Measurements from ENCODE around the gene SHC1. TPM values are rescaled to one million over a fixed set of nuclear protein-coding genes. Genes with fewer than 3 reads are reported as not detected.

SHC1 gene
- total RNA-seq, 2 experiments from 2014 or later = 69.6 to 72.4 TPM

DNA sequence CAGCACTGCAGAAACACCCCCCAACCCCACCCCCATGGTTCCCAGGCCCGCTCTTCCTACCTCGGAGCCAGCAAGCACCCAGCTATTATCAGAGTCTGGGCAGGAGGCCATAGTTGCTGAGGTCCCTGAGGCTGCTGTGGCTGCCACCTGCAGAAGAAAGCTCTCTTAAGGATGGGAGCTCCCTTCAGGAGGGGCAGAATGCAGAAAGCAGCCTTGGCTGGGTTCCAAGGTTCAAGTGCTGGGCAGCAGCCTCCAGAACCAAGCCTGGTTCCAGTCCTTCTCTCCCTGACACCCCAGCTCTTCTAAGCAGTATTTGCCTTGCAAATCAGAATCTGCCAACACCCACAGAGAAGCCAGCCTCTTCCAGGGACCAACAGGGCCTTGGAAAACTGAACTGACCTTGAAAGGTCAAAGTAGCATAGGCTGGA is 16.9 kb downstream of the SHC1 start:
- Mint-ChIP-seq H3K9me3 (ENCODE audit: insufficient read depth) (no peaks in the 10 kb centered on the region), H3K27ac (peak overlapping the region; percentile 96), H3K4me3 (peak overlapping the region; percentile 16), H3K4me1 (ENCODE audit: low read depth) (peaks cover 77% of the 10 kb centered on the region), H3K36me3 (ENCODE audit: low read depth) (peaks cover 39% of the 10 kb centered on the region), H3K27me3 (ENCODE audit: low read depth) (no peaks in the 10 kb centered on the region)
- ChIA-PET CTCF (interaction anchor here (1.3 to 6.1 kb wide), 7 partner anchors 46 to 162 kb away, joined by 4 to 51 read pairs (median 9); no protein-coding TSS in a partner anchor), POLR2A (interaction anchor here (0.9 to 6.2 kb wide), 5 partner anchors 16 to 100 kb away, joined by 3 to 77 read pairs (median 8); partner anchors contain the start of genes CKS1B, FLAD1 and PMVK)
- ATAC-seq = no peak
- no peak for DNase-seq

- peaks cover 73% of the 10 kb centered on the region for H3K4me1 Mint-ChIP-seq (ENCODE audit: low read depth)
- ATAC-seq = no peak
Measured at GRCh38 chr1:154952664-154953063, 17.9 kb downstream of the SHC1 start.

GRCh38 chr1:154951901-154952657 is 18.5 kb downstream of the SHC1 start:
- DNase-seq (peak; percentile 76), ATAC-seq (peak; percentile 28)
- ChIA-PET POLR2A (interaction anchor here (0.8 to 6.2 kb wide), 5 partner anchors 9 to 361 kb away, joined by 3 to 77 read pairs (median 6); partner anchors contain the start of genes CKS1B, PMVK and PYGO2), CTCF (interaction anchor here (0.7 to 6.1 kb wide), 14 partner anchors 9 to 161 kb away, joined by 3 to 51 read pairs (median 4); partner anchors contain the start of genes ADAM15, FLAD1 and PYGO2)
- peaks cover 35% of the 10 kb centered on the region for H3K36me3 Mint-ChIP-seq (ENCODE audit: low read depth)
- H3K27ac Mint-ChIP-seq = peak overlapping the region; percentile 96
- H3K4me1 Mint-ChIP-seq (ENCODE audit: low read depth) = peaks cover 69% of the 10 kb centered on the region
- no peaks in the 10 kb centered on the region for H3K9me3 Mint-ChIP-seq (ENCODE audit: insufficient read depth)
- H3K4me3 Mint-ChIP-seq = peak overlapping the region; percentile 79
- no peaks in the 10 kb centered on the region for H3K27me3 Mint-ChIP-seq (ENCODE audit: low read depth)

More at GRCh38 chr1:154952664-154953063, 17.9 kb downstream of the SHC1 start:
- no peaks in the 10 kb centered on the region for H3K27me3 Mint-ChIP-seq (ENCODE audit: low read depth)
- peaks cover 35% of the 10 kb centered on the region for H3K36me3 Mint-ChIP-seq (ENCODE audit: low read depth)
- ChIA-PET POLR2A (interaction anchor here (0.9 to 6.2 kb wide), 5 partner anchors 9 to 101 kb away, joined by 3 to 77 read pairs (median 6); partner anchors contain the start of genes CKS1B, FLAD1, PMVK and PYGO2), CTCF (interaction anchor here (1.0 to 6.1 kb wide), 9 partner anchors 9 to 161 kb away, joined by 3 to 51 read pairs (median 5); partner anchors contain the start of gene PYGO2)
- peak overlapping the region; percentile 96 for H3K27ac Mint-ChIP-seq
- H3K4me3 Mint-ChIP-seq = peak overlapping the region; percentile 79
- no peaks in the 10 kb centered on the region for H3K9me3 Mint-ChIP-seq (ENCODE audit: insufficient read depth)
- no peak for DNase-seq

DNA sequence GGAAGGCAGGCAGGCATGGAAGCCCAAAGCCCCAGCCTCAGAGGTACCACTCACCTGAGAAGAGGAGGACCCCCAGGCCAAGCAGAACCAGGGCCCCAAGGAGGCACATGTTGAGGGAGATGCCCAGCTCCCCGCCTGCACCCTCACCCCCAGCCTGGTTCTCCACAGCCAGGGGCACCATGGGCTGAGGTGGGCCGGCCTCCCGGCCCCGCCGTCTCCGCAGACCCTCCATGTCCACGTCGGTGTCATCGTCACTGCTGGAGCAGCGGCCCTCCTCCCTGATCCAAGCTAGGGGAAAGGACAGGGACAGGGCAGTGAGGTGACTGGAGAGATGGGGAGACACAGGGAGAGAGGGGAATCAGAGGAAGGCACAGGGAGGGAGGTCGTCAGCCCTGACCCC is 22.5 kb downstream of the SHC1 start:
- Mint-ChIP-seq H3K9me3 (ENCODE audit: insufficient read depth) (no peaks in the 10 kb centered on the region), H3K4me1 (ENCODE audit: low read depth) (peaks cover 47% of the 10 kb centered on the region), H3K27me3 (ENCODE audit: low read depth) (no peaks in the 10 kb centered on the region), H3K27ac (no peak overlapping the region), H3K4me3 (no peak overlapping the region), H3K36me3 (ENCODE audit: low read depth) (peaks cover 34% of the 10 kb centered on the region)
- POLR2A ChIA-PET = interaction anchor here (0.6 to 1.3 kb wide), 5 partner anchors 8 to 26 kb away, joined by 3 to 4 read pairs (median 3); partner anchors contain the start of gene PYGO2
- DNase-seq = no peak
- CTCF ChIA-PET = no interaction called here
- no peak for ATAC-seq

- ChIA-PET CTCF (interaction anchor here (0.9 to 1.1 kb wide), 4 partner anchors 53 to 465 kb away, joined by 3 to 4 read pairs (median 3); no protein-coding TSS in a partner anchor), POLR2A (interaction anchor here (1.7 to 2.6 kb wide), 2 partner anchors 10 to 28 kb away, joined by 8 read pairs; partner anchors contain the start of genes CKS1B and PMVK)
- ATAC-seq (no peak), DNase-seq (no peak)
- Mint-ChIP-seq H3K27ac (peak overlapping the region; percentile 61), H3K9me3 (ENCODE audit: insufficient read depth) (no peaks in the 10 kb centered on the region), H3K27me3 (ENCODE audit: low read depth) (no peaks in the 10 kb centered on the region), H3K4me3 (no peak overlapping the region), H3K4me1 (ENCODE audit: low read depth) (peaks cover 47% of the 10 kb centered on the region), H3K36me3 (ENCODE audit: low read depth) (peaks cover 24% of the 10 kb centered on the region)
Measured at GRCh38 chr1:154945962-154946850, 24.3 kb downstream of the SHC1 start.

DNA sequence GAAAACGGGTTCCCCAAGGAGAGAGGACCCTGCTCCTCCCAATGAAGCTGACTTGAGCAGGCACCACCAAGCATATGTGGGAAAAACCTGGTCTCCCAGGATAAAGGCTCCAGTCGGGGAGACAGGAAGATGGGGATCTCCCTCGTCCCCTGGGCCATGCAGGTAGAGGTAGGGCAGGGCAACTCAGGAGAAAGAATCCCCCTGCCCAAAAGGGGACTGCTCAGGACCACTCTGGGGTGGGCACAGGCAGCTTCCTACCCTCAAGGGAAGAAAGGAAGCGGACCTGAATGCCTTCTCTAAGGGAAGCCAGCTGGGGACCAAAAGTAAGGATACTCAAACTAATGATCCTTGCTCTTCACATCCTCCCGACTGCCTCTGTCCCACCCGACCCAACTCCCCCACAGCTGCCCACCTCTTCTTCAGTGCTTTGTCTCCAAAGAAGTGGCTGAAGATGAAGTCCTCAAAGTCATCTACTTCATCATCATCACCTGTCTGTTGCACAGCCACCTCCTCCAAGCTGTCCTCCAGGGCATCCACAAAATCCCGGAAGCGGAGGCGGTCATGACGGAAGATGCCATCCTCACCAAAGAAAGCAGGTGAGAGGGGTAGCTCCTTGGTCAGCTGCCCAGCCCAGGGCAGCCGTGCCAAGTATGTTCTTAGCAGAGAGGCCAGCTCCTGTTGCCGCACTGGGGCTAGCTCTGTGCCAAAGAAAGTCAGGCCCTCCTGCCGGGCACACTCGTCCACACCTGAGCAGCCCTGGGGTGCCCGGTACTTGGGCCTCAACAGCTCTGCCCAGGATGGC is 25.2 kb downstream of the SHC1 start:
- Mint-ChIP-seq H3K27ac (no peak overlapping the region), H3K36me3 (ENCODE audit: low read depth) (peaks cover 18% of the 10 kb centered on the region), H3K27me3 (ENCODE audit: low read depth) (no peaks in the 10 kb centered on the region), H3K4me3 (no peak overlapping the region), H3K4me1 (ENCODE audit: low read depth) (peaks cover 48% of the 10 kb centered on the region), H3K9me3 (ENCODE audit: insufficient read depth) (no peaks in the 10 kb centered on the region)
- ChIA-PET CTCF (interaction anchor here (0.9 to 1.7 kb wide), 9 partner anchors 20 to 464 kb away, joined by 3 to 10 read pairs (median 3); no protein-coding TSS in a partner anchor), POLR2A (interaction anchor here (1.7 to 2.6 kb wide), 2 partner anchors 9 to 29 kb away, joined by 8 read pairs; partner anchors contain the start of genes CKS1B and PMVK)
- no peak for ATAC-seq
- no peak for DNase-seq

- ChIA-PET POLR2A (interaction anchor here (1.0 to 2.6 kb wide), 3 partner anchors 8 to 207 kb away, joined by 3 to 8 read pairs (median 8); partner anchors contain the start of genes CKS1B and PMVK), CTCF (interaction anchor here (0.9 to 1.7 kb wide), 18 partner anchors 17 to 289 kb away, joined by 3 to 10 read pairs (median 4); partner anchors contain the start of genes CKS1B and FLAD1)
- no peak for ATAC-seq
- Mint-ChIP-seq H3K9me3 (ENCODE audit: insufficient read depth) (no peaks in the 10 kb centered on the region), H3K27me3 (ENCODE audit: low read depth) (no peaks in the 10 kb centered on the region), H3K4me3 (no peak overlapping the region), H3K27ac (peak overlapping the region; percentile 91), H3K4me1 (ENCODE audit: low read depth) (peaks cover 53% of the 10 kb centered on the region), H3K36me3 (ENCODE audit: low read depth) (peaks cover 17% of the 10 kb centered on the region)
- DNase-seq = no peak
Measured at GRCh38 chr1:154944401-154945159, 26.0 kb downstream of the SHC1 start.

- Mint-ChIP-seq H3K4me3 (peak overlapping the region; percentile 10), H3K27ac (peak overlapping the region; percentile 91), H3K27me3 (ENCODE audit: low read depth) (no peaks in the 10 kb centered on the region), H3K36me3 (ENCODE audit: low read depth) (peaks cover 12% of the 10 kb centered on the region), H3K4me1 (ENCODE audit: low read depth) (peaks cover 55% of the 10 kb centered on the region), H3K9me3 (ENCODE audit: insufficient read depth) (no peaks in the 10 kb centered on the region)
- CTCF ChIA-PET = interaction anchor here (0.9 to 1.7 kb wide), 16 partner anchors 16 to 74 kb away, joined by 3 to 10 read pairs (median 4); partner anchors contain the start of genes CKS1B and FLAD1
- DNase-seq (peak; percentile 58), ATAC-seq (peak; percentile 17)
- POLR2A ChIA-PET = interaction anchor here (1.0 to 2.6 kb wide), 3 partner anchors 16 to 206 kb away, joined by 3 to 8 read pairs (median 3); partner anchors contain the start of gene CKS1B
Measured at GRCh38 chr1:154943649-154944400, 26.7 kb downstream of the SHC1 start.

DNA sequence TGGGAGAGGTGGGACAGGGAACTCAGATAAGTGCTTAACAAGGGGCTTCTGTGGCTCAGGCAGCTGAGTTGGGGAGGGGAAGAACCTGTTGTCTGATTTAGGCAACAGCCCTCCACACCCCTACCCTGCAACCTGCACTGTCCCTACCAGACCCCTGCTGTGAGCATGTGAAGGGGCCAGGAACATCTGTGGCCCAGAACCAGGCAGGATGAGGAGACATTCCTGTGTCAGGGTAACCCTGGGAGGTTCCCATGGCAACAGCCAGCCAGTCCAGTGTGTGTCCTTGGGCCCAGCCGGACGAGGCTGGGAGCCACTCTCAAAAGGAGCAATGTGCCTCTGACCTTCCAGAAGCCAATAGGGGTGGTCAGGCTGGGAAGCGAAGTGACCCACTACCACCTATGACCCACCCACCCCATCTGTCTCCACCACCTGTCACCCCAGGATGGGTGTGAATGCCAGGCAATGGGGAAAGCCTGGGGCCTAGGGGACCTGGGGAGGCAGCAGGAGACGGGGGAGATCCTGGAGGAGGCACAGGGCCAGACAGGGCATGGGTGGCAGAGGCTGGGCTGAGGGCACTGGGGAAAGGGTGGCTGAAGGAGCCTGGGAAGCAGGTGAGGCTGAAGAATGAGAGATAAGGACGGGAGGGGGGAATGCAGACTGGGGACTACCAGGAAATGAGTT is 29.1 kb downstream of the SHC1 start:
- POLR2A ChIA-PET = interaction anchor here (0.5 to 7.8 kb wide), 3 partner anchors 12 to 721 kb away, joined by 4 to 77 read pairs (median 7); partner anchors contain the start of genes CKS1B and PBXIP1
- Mint-ChIP-seq H3K36me3 (ENCODE audit: low read depth) (peaks cover 6% of the 10 kb centered on the region), H3K9me3 (ENCODE audit: insufficient read depth) (no peaks in the 10 kb centered on the region), H3K27me3 (ENCODE audit: low read depth) (no peaks in the 10 kb centered on the region), H3K27ac (peak overlapping the region; percentile 91), H3K4me3 (no peak overlapping the region), H3K4me1 (ENCODE audit: low read depth) (peaks cover 69% of the 10 kb centered on the region)
- no peak for ATAC-seq
- DNase-seq = no peak
- CTCF ChIA-PET = interaction anchor here (0.9 to 1.6 kb wide), 3 partner anchors 76 to 272 kb away, joined by 4 to 6 read pairs (median 4); partner anchors contain the start of gene ADAM15
